NCI-H510A treated with DMSO at 0.1 percent for 48 hours (cell line): ENCODE measurements around the gene ASB10.

Experiments
- DNase-seq: peaks from one replicate; lab custom pipeline; 2025; lab: John Stamatoyannopoulos, UW

The ASB10 gene

GRCh38 chr7:151166629-151167196, 20.3 kb downstream of the ASB10 start:
- no peak for DNase-seq

GRCh38 chr7:151161757-151162156, 25.3 kb downstream of the ASB10 start:
- no peak for DNase-seq

GRCh38 chr7:151157645-151158329, 29.3 kb downstream of the ASB10 start:
- no peak for DNase-seq

DNA sequence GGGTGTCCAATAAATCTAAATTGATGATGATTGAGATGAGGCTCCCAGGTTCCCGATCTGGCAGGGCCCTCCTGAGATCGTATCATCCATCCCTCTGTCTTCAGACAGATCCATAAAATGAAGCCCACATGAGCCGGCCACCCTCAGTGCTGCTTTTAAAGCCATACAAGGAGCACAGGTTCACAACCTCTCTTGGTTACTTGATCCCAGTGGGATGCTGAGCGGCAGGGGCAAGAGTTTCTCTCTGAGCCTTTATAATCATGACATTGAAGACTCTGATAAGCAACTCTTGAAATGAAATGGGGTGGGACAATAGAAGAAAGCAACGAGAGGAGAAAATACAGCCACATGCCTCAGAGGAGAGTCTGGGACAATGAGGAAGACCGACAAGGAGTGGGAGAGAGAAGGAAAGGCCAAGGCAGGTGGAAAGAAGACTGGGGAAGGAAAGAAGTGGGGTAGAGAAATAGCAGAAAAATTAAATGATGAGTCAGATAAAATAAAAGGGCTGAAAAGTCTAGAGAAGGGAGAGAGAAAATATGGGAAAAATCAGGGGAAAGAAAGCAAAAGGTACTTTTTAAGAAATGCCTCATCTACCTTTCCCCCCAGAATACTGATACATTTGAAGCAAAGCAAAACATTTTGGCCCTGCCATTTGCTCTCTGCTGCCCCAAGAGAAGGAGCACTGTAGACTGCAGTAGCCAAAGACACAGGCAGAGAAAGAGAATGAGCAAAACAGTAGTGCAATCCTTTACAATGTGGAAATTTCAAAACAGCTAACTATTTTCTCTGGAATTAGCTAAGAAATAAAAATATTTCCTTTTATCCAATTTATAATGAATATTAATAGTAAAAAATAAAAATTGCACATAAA, 34.2 kb downstream of the ASB10 start:
- DNase-seq: no peak

DNA sequence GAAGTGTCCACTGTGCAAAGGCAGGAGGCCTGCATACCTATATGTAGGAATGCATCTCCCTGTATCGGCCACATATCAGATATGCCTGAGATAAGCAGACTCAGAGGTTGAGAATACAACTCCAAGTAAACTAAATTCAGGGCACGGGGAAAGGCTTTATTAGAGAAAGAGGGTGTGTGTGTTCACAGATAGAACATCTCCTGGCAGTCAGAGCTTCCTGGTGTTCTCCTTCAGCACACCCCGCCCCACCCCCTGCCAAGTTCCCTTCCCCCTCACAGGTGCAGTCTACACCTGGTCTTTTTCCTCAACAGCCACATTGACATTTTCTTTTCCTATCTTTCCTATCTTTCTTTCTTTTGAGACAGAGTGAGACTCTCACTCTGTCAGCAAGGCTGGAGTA, 36.7 kb downstream of the ASB10 start:
- DNase-seq: no peak

- no peak for DNase-seq
Measured at GRCh38 chr7:151148319-151149259, 38.5 kb downstream of the ASB10 start.

DNA sequence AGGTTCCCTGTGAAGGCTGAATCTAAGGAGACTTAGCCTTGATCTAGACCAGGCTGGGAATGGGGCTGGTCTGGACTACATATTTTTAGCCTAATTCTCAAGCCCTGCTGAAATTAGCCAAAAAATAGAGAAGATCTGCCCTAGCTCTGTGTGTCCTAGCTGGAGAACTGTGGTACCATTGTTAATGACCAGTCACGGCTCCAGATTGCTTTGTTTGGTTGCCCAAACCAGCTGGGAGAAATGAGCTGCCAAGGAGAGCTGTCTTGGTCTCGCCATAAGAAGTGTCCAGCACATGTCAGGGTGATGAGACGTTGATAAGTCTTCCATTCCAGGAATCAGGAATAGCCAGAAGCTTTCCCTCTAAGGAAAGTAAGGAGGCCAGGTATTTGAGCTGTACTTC, 40.3 kb downstream of the ASB10 start:
- no peak for DNase-seq

DNA sequence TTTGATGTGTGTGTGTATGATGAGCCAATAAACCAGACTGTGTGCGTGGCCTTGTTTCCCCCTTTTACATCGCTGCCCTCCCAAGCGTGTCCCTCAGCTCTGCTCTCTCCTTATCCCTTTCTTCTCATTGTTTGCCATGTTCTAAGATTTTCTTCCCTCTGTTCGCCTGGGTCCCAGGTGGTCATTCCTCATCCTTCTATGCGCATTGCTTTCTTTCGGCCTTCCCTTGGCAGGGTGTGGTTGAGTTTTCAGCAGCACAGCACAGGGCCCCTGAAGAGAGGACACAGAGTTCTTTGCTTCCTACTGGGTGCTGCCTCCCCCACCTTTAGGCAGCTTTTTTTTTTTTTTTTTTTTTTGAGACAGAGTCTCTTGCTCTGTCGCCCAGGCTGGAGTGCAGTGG, 42.7 kb downstream of the ASB10 start:
- DNase-seq: no peak

DNA sequence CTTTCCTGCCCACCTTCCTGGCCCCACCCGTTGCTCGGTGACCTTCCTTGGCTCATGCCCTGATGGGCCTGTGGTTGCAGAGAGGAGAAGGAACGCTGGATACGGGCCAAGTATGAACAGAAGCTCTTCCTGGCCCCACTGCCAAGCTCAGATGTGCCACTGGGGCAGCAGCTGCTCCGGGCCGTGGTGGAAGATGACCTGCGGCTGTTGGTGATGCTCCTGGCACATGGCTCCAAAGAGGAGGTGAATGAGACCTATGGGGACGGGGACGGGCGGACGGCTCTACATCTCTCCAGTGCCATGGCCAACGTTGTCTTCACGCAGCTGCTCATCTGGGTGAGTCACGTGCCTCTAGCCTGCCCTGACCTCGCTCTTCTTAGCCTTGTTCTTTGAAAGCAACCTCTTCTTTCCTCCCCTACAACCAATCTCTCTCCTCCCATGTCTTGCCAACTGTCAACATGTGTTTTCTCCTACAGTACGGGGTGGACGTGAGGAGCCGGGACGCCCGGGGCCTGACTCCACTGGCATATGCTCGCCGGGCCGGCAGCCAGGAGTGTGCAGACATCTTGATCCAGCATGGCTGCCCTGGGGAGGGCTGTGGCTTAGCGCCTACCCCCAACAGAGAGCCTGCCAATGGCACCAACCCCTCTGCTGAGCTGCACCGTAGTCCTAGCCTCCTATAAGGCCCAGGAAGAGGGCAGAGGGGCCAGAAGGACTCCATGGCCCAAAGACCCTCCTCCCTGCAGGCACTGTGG, 43.6 kb downstream of the ASB10 start:
- no peak for DNase-seq

DNA sequence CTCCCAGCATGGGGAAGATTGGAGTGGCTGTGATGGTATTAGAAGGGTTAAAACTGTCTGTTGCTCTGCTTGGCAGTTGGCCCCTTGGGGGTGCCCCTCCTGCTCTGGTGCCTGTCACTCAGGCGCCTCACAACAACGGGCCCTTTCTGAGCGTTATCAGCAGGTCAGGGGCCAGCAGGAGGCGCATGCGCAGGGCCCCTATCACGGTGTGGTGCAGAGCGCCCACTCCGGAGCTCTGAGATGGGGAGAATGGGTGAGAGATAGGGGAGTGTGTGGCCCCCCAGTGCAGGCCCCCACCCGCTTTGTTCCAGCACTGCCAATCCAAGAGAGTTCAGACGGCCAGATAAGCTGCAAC, 44.4 kb downstream of the ASB10 start:
- DNase-seq: no peak

DNA sequence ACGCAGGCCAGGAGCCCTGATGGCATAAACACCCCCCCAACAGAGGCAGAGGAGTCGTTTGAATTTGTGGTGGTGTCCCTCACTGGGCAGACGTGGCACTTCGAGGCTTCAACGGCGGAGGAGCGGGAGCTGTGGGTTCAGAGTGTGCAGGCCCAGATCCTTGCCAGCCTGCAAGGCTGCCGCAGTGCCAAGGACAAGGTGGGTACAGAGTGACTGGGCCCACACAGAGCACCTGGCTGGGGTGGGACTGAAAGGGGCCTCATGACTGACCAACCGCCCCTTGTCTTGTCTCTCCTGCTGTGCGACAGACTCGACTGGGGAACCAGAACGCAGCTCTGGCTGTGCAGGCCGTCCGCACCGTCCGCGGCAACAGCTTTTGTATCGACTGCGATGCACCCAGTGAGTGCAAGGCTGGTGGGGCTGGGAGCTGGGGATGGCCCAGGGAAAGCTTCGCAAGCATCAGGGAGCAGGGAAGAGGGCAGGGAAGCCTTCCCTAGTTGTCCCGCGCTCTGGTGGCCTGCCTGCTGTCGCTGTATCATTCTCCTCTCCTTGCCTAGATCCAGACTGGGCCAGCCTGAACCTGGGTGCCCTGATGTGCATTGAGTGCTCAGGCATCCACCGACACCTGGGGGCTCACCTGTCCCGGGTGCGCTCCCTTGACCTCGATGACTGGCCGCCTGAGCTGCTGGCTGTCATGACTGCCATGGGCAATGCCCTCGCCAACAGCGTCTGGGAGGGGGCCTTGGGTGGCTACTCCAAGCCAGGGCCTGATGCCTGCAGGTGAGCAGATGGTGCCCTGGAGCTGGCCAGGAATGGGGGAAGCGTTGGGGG, 45.0 kb downstream of the ASB10 start:
- DNase-seq: no peak

DNA sequence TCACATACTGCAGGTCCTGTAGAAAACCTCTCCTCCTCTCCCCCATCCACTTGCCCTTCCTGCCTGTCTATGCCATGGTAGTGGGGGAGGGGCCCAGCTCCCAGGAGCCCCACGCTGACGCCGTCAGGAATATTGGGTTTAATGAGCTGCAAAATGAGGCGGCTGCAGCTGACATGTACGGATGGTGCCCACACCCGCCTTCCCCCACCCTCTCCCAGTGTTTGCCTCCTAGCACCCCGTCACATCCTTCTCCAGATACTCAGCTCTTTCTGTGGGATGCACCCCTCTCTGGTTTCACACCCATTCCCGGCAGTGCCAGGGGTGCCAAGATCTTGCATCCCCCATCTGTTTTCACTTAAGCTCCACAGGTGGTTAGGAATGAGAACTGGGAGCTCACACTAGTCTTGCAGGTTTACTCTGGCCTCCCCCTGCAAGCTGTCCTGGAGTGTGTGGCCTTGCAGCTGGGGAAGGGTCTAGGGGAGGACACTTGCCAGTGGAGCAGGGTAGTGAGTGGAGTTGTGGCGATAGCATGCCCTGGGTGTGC, 45.7 kb downstream of the ASB10 start:
- no peak for DNase-seq

DNA sequence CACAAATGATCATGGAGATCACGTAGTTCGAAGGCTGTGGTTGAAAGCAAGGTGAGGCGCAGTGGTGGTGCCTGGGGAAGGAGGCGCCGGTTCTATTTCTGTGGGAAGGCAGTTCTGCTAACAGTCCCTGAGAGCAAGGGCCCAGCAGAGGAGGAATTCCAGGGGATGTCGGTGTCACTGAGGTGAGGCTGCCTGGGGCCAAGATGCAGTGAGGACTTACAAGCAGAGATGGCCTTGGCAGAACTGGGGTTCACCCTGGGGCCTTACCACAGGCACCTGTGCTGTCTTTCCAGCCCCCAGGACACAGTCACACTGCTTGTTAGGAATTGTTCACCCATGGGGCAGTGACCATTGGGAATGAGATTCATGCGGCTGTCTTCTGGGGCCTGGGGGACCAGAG, 46.2 kb downstream of the ASB10 start:
- no peak for DNase-seq

DNA sequence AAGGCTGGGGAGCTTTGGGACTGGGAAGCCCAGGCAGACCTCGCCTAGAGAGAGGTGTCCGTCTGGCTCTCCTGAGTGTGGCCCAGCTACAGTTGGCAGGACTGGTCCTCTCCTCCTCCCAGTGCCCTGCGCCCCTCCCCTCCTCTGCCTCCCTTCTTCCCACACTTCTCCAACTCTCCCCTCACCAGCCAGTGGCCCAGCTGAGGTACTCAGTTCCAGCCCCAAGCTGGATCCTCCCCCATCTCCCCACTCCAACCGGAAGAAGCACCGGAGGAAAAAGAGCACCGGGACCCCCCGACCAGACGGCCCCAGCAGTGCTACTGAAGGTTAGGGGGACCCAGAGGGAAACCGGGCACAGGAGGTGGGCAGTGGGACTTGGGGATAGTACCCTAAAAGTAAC, 47.3 kb downstream of the ASB10 start:
- DNase-seq: no peak

DNA sequence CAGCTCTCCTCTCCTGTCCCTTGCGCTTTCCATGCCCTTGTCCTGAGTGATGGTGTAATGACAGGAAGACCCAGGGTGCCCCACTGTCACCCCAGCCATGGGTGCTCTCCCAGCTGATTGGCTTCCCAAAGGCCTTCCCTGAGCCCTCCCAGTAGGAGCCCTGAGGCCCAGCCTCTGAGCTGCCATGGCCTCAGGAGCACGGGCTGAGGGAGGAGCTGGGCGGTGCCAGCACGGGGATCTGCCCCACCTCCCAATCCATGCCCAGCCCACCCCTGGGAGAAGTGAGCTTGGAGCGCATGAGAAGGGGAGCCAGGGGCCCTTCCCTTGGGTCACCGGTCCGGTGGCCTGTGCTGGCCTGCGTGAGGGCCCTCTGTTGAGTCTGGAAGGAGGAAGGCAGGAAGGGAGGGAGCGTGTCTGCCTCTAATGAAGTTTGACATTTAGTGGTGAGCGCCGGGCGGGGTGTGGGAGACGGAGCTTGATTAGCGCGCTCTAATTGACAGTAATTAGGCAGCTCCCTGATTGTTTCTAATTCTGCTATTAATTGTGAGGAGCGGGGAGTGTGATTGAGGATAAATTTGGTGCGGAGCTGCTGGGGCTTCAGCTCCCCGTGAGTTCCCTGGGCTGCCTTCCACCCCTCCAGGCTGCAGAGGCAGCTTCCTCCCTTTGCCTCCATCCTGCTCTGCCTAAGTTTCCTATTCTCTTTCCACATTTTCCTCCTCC, 47.8 kb downstream of the ASB10 start:
- DNase-seq: no peak

GRCh38 chr7:151138153-151138851, 48.7 kb downstream of the ASB10 start:
- no peak for DNase-seq

DNA sequence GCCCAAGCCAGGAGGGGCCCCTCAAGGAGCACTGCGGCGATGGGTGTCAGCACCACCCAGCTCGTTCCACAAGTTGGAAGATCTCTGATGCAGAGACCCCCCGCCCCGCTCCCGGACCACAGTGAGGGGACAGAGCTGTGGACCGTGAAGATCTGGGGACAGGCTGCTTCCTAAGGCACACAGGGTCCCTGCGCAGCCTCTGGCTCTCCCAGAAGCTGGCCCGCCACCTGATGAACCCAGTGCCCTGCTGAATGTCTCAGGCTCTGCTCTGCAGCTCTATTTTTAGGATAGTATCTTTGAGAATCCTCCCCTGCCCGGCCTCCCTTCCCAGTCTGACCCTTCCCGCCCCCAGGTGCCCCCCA, 49.3 kb downstream of the ASB10 start:
- DNase-seq: no peak

- no peak for DNase-seq
Measured at GRCh38 chr7:151137076-151137675, 49.9 kb downstream of the ASB10 start.
